H1 (cell line): ENCODE data around the gene NUP88. TPM values are rescaled to one million over a fixed set of nuclear protein-coding genes. Genes with fewer than 3 reads are reported as not detected.

ENCODE experiments used
- CTCF ChIA-PET: fragments of 300-600 bp; sonication (Branson Sonifier 250); formaldehyde crosslinking; loops from one replicate; lab custom pipeline; 2021; ENCODE audit not compliant: partially characterized antibody; lab: Charles Lee
- POLR2A ChIA-PET: fragments of 300-600 bp; sonication (Branson Sonifier 250); formaldehyde crosslinking; loops from one replicate; lab custom pipeline; 2021; ENCODE audit warnings: inconsistent platforms; ENCODE audit not compliant: partially characterized antibody; lab: Charles Lee
- DNase-seq, 2 experiments: peaks; one replicate each; pipeline versions ENCODE4 v3.0.0 to v3.0.0-alpha.2; 2010 to 2022; ENCODE audit warnings: low spot score in 2 of 2, low read depth in 1 of 2, mixed read lengths in 1 of 2
- FAIRE-seq: peaks from 2 replicates; lab custom pipeline; 2011; peaks lifted over from hg19 to GRCh38; lab: Jason Lieb, UNC
- H2AFZ ChIP-seq: 2 replicates; pipeline ENCODE4 v1.8.1; 2012; ENCODE audit warnings: low read length, inconsistent platforms
- H2AK5ac ChIP-seq: 2 replicates; pipeline ENCODE4 v1.6.1; 2013; ENCODE audit warnings: low read depth, low read length
- H2BK120ac ChIP-seq: replicated peaks from 2 replicates; pipeline ENCODE3; 2013; ENCODE audit warnings: low read depth, low read length, inconsistent platforms
- H2BK12ac ChIP-seq: 2 replicates; pipeline ENCODE4 v1.6.1; 2013; ENCODE audit warnings: low read depth, low read length
- H2BK15ac ChIP-seq: 2 replicates; pipeline ENCODE4 v1.6.1; 2013; ENCODE audit warnings: low read length
- H2BK20ac ChIP-seq: 2 replicates; pipeline ENCODE4 v1.6.1; 2013; ENCODE audit warnings: low read length
- H2BK5ac ChIP-seq: 2 replicates; pipeline ENCODE4 v1.6.1; 2013; ENCODE audit warnings: low read depth, low read length
- H3K14ac ChIP-seq: 2 replicates; pipeline ENCODE4 v1.6.1; 2013; ENCODE audit warnings: inconsistent platforms; ENCODE audit not compliant: insufficient read length
- H3K18ac ChIP-seq: 2 replicates; pipeline ENCODE4 v1.6.1; 2013; ENCODE audit warnings: low read length; ENCODE audit errors: extremely low read depth
- H3K23ac ChIP-seq: 2 replicates; pipeline ENCODE4 v1.6.1; 2013; ENCODE audit warnings: inconsistent platforms; ENCODE audit not compliant: insufficient read length
- H3K23me2 ChIP-seq: 2 replicates; pipeline ENCODE4 v1.6.1; 2013; ENCODE audit warnings: low read depth, low read length
- H3K27ac ChIP-seq: 2 replicates; pipeline ENCODE4 v1.6.1; 2011; ENCODE audit warnings: low read depth, low read length, inconsistent platforms
- H3K27me3 ChIP-seq, 4 experiments: replicated peaks in 1 of 4; 1 replicate in 1 of 4; 2 replicates in 3 of 4; pipeline versions ENCODE4 v1.6.1 to v1.8.1; 2011 to 2013; ENCODE audit warnings: low read length in 3 of 4, mild to moderate bottlenecking in 3 of 4, inconsistent platforms in 2 of 4, mixed read lengths in 2 of 4, moderate library complexity in 1 of 4; ENCODE audit not compliant: control insufficient read depth in 3 of 4, insufficient read depth in 3 of 4; ENCODE audit errors: extremely low read depth in 1 of 4
- H3K36me3 ChIP-seq, 4 experiments: 2 replicates each; pipeline versions ENCODE4 v1.6.1 to v1.8.1; 2011 to 2013; ENCODE audit warnings: mild to moderate bottlenecking in 4 of 4, low read length in 3 of 4, moderate library complexity in 2 of 4, control low read depth in 1 of 4, inconsistent platforms in 1 of 4; ENCODE audit not compliant: insufficient read depth in 4 of 4, control insufficient read depth in 2 of 4
- H3K4ac ChIP-seq: replicated peaks from 2 replicates; pipeline ENCODE3; 2013; ENCODE audit warnings: low read length, low read depth, mixed read lengths, inconsistent platforms; ENCODE audit not compliant: insufficient read length
- H3K4me1 ChIP-seq, 4 experiments: replicated peaks in 1 of 4; 1 replicate in 1 of 4; 2 replicates in 3 of 4; pipeline versions ENCODE4 v1.6.1 to v1.8.1; 2011 to 2013; ENCODE audit warnings: low read length in 3 of 4, inconsistent platforms in 2 of 4, mixed read lengths in 1 of 4; ENCODE audit not compliant: insufficient read depth in 4 of 4, control insufficient read depth in 3 of 4
- H3K4me2 ChIP-seq, 2 experiments: 2 replicates each; pipeline versions ENCODE4 v1.6.1 to v1.8.1; 2011 to 2013; ENCODE audit warnings: low read depth in 2 of 2, low read length in 2 of 2, control low read depth in 1 of 2, inconsistent platforms in 1 of 2, mild to moderate bottlenecking in 1 of 2; ENCODE audit not compliant: insufficient read depth in 1 of 2
- H3K4me3 ChIP-seq, 4 experiments: fragments of 200-600, 300-600 bp in 1 of 4; sonication (generic), shearing (Covaris generic), sonication (Bioruptor Twin) in 1 of 4; 2 replicates each; pipeline versions ENCODE4 v1.5.1 to v1.8.1; 2011 to 2016; ENCODE audit warnings: low read length in 4 of 4, low read depth in 3 of 4, control low read depth in 2 of 4, inconsistent platforms in 2 of 4, mild to moderate bottlenecking in 2 of 4, mixed read lengths in 1 of 4, moderate library complexity in 1 of 4; ENCODE audit not compliant: insufficient read depth in 2 of 4; ENCODE audit errors: extremely low read depth in 1 of 4
- H3K56ac ChIP-seq: replicated peaks from 2 replicates; pipeline ENCODE3; 2013; ENCODE audit warnings: low read depth, mild to moderate bottlenecking, mixed read lengths, low read length, inconsistent platforms; ENCODE audit not compliant: insufficient read length
- H3K79me1 ChIP-seq: 2 replicates; pipeline ENCODE4 v1.6.1; 2013; ENCODE audit warnings: low read depth, low read length, control low read depth
- H3K79me2 ChIP-seq, 2 experiments: 2 replicates each; pipeline versions ENCODE4 v1.6.1 to v1.8.1; 2012 to 2013; ENCODE audit warnings: low read length in 2 of 2, mild to moderate bottlenecking in 2 of 2, inconsistent platforms in 1 of 2; ENCODE audit not compliant: insufficient read depth in 2 of 2, control insufficient read depth in 1 of 2
- H3K9ac ChIP-seq, 4 experiments: replicated peaks in 1 of 4; 1 replicate in 1 of 4; 2 replicates in 3 of 4; pipeline versions ENCODE4 v1.6.1 to v1.8.1; 2011 to 2013; ENCODE audit warnings: low read depth in 3 of 4, low read length in 3 of 4, control low read depth in 2 of 4, mild to moderate bottlenecking in 2 of 4, moderate library complexity in 2 of 4, inconsistent platforms in 1 of 4; ENCODE audit errors: extremely low read depth in 1 of 4
- H3K9me3 ChIP-seq, 2 experiments: 2 replicates each; pipeline versions ENCODE4 v1.6.1 to v1.8.1; 2012 to 2013; ENCODE audit warnings: mild to moderate bottlenecking in 2 of 2, moderate library complexity in 2 of 2, control low read depth in 1 of 2, inconsistent platforms in 1 of 2, low read depth in 1 of 2, low read length in 1 of 2, mixed read lengths in 1 of 2; ENCODE audit not compliant: insufficient read depth in 2 of 2
- H4K20me1 ChIP-seq, 2 experiments: replicated peaks in 1 of 2; 2 replicates each; pipeline versions ENCODE3 to v1.8.1; 2011 to 2013; ENCODE audit warnings: inconsistent platforms in 2 of 2, low read length in 2 of 2, mild to moderate bottlenecking in 1 of 2; ENCODE audit not compliant: insufficient read depth in 2 of 2, control insufficient read depth in 1 of 2
- H4K5ac ChIP-seq: 2 replicates; pipeline ENCODE4 v1.6.1; 2013; ENCODE audit warnings: low read length, low read depth, mixed read lengths, inconsistent platforms; ENCODE audit not compliant: insufficient read length
- H4K8ac ChIP-seq: 2 replicates; pipeline ENCODE4 v1.8.0; 2013; ENCODE audit warnings: mild to moderate bottlenecking, moderate library complexity, low read length, inconsistent platforms; ENCODE audit not compliant: insufficient read depth; ENCODE audit errors: extremely low read depth
- H4K91ac ChIP-seq: replicated peaks from 2 replicates; pipeline ENCODE3; 2013; ENCODE audit warnings: low read length, mixed read lengths, inconsistent platforms; ENCODE audit not compliant: insufficient read length
- ASH2L ChIP-seq: fragments of 200-600, 300-600 bp; sonication (generic); IDR thresholded peaks from one replicate; pipeline ENCODE4 v1.7.1; 2017; ENCODE audit warnings: low read length
- BACH1 ChIP-seq: IDR thresholded peaks from 2 replicates; pipeline ENCODE4 v1.6.1; 2012; ENCODE audit warnings: low read length, improper control_type of control experiment
- CEBPB ChIP-seq: IDR thresholded peaks from 2 replicates; pipeline ENCODE4 v1.6.1; 2012; ENCODE audit warnings: low read depth, low read length
- CREB1 ChIP-seq: IDR thresholded peaks from 2 replicates; pipeline ENCODE4 v1.6.1; 2012; ENCODE audit warnings: inconsistent platforms
- GTF2F1 ChIP-seq: IDR thresholded peaks from 2 replicates; pipeline ENCODE4 v1.6.1; 2012; ENCODE audit warnings: low read depth, low read length, improper control_type of control experiment, borderline replicate concordance
- JUN ChIP-seq: IDR thresholded peaks from 2 replicates; pipeline ENCODE4 v1.6.1; 2011; ENCODE audit warnings: low read depth, mild to moderate bottlenecking, improper control_type of control experiment, low read length
- PHF8 ChIP-seq: fragments of 200-600 bp; sonication (generic); conservative IDR thresholded peaks from 2 replicates; pipeline ENCODE4 v1.7.1; 2012; ENCODE audit warnings: low read depth, mild to moderate bottlenecking, inconsistent platforms, low read length, moderate library complexity
- RNF2 ChIP-seq: fragments of 200-900, 300-1000 bp; sonication (generic); IDR thresholded peaks from 2 replicates; pipeline ENCODE4 v1.7.1; 2016; ENCODE audit warnings: borderline replicate concordance, low read depth, mild to moderate bottlenecking, antibody characterized with exemption, low read length; ENCODE audit not compliant: poor library complexity, severe bottlenecking; ENCODE audit errors: missing control alignments
- RXRA ChIP-seq: IDR thresholded peaks from 2 replicates; pipeline ENCODE4 v1.6.1; 2011; ENCODE audit warnings: low read depth, mild to moderate bottlenecking, low read length, moderate library complexity; ENCODE audit not compliant: insufficient read depth
- SAP30 ChIP-seq: fragments of 300-600 bp; sonication (generic); IDR thresholded peaks from 2 replicates; pipeline ENCODE4 v1.7.1; 2012; ENCODE audit warnings: low read length, moderate library complexity, mild to moderate bottlenecking, inconsistent platforms; ENCODE audit not compliant: insufficient read depth, insufficient replicate concordance
- SP2 ChIP-seq: IDR thresholded peaks from 2 replicates; pipeline ENCODE4 v1.6.1; 2012; ENCODE audit warnings: mild to moderate bottlenecking, low read length, inconsistent platforms
- TAF1 ChIP-seq: IDR thresholded peaks from 2 replicates; pipeline ENCODE4 v1.6.1; 2011; ENCODE audit warnings: mild to moderate bottlenecking, low read depth, low read length
- WGBS, 2 experiments: shearing (Covaris generic) in 1 of 2; methylation state at CpG; one replicate each; pipeline versions ENCODE4 v1.1.6 to v1.1.7; 2013 to 2015; ENCODE audit warnings: low lambda C conversion rate in 2 of 2, mixed read lengths in 2 of 2, inconsistent platforms in 1 of 2, low coverage in 1 of 2, missing lambda C conversion rate in 1 of 2; ENCODE audit not compliant: insufficient replicate concordance in 2 of 2, insufficient coverage in 1 of 2, insufficient read length in 1 of 2; ENCODE audit errors: extremely low coverage in 1 of 2, missing lambda C conversion rate in 1 of 2; 5-methylcytosine and 5-hydroxymethylcytosine counted together
- polyA plus RNA-seq, 7 experiments: library from polyadenylated mRNA; depleted of rRNA in 3 of 7; stranded (reverse) in 5 of 7; unstranded in 2 of 7; fragments of >200 nt in 5 of 7; fragments of 200-250 nt in 2 of 7; gene quantifications; 1 replicate in 5 of 7; 2 replicates in 1 of 7; 4 replicates in 1 of 7; pipeline versions ENCODE4 v1.2.1 to v1.2.3, GENCODE V29; 2011 to 2013; ENCODE audit warnings: missing spikeins in 2 of 7, mixed read lengths in 2 of 7
- total RNA-seq: library from RNA; stranded (reverse); fragmentation: NEBNext Ultra II Directional; extraction: Animal tissue kit (Norgen Biotek cat#: 25700); gene quantifications from 2 replicates; pipeline ENCODE4 v1.2.1, GENCODE V29; 2021

Gene NUP88
- total and polyA plus RNA-seq, 2 of the 8 experiments (the other 6 are each of a cell fraction or from before 2014, with no cell fraction given): 77.4 to 105 TPM

- no peak overlapping the region for H3K4me3 ChIP-seq
- H3K23me2 ChIP-seq: peaks cover under 1% of the 10 kb centered on the region; the same call in 1 of the 2 replicates
- H3K79me2 ChIP-seq: peaks cover 6 to 22% of the 10 kb centered on the region in 2 experiments
- H4K91ac ChIP-seq: no peak overlapping the region
- H3K4ac ChIP-seq: no peak overlapping the region
- no peaks in the 10 kb centered on the region for H3K27me3 ChIP-seq
- H3K9ac ChIP-seq: no peak overlapping the region
- H3K18ac ChIP-seq: no peak overlapping the region
- H3K4me2 ChIP-seq: no peak overlapping the region
- H3K56ac ChIP-seq: no peak overlapping the region
- no peak for DNase-seq
- H3K79me1 ChIP-seq: peaks cover 6% of the 10 kb centered on the region; the same call in 1 of the 2 replicates
- no peak overlapping the region for H2BK15ac ChIP-seq
- H2BK20ac ChIP-seq: no peak overlapping the region
- H2AK5ac ChIP-seq: no peak overlapping the region
- no peak overlapping the region for H4K8ac ChIP-seq
- H3K23ac ChIP-seq: no peak overlapping the region
- 90% methylated on average over 3 of the region's 3 CpGs; no CpG with 5 or more reads in 1 of the 2 experiments for WGBS, 2 experiments
- peaks cover 32 to 86% (median 76%) of the 10 kb centered on the region in 4 experiments for H3K36me3 ChIP-seq
- ChIA-PET POLR2A (interaction anchor here (0.6 to 17.4 kb wide), 4 partner anchors 11 to 501 kb away, joined by 3 to 228 read pairs (median 114); partner anchors contain the start of genes C1QBP, NUP88 and RPAIN), CTCF (interaction anchor here (0.7 to 1.2 kb wide), 2 partner anchors 20 to 864 kb away, joined by 3 to 4 read pairs; no protein-coding TSS in a partner anchor)
- FAIRE-seq: no peak
- peaks cover 2 to 3% of the 10 kb centered on the region in 2 experiments for H4K20me1 ChIP-seq
- no peak overlapping the region for H2BK120ac ChIP-seq
- H2BK5ac ChIP-seq: no peak overlapping the region
- H3K14ac ChIP-seq: no peak overlapping the region
- TF ChIP-seq SP2: no peak
- no peak for TF ChIP-seq RNF2
- TF ChIP-seq CEBPB: no peak
- no peak for TF ChIP-seq SAP30
- TF ChIP-seq GTF2F1: no peak
- no peak for TF ChIP-seq PHF8
- no peak for TF ChIP-seq CREB1
- TF ChIP-seq JUN: no peak
- no peak for TF ChIP-seq ASH2L
- no peak for TF ChIP-seq RXRA
- TF ChIP-seq TAF1: no peak
- TF ChIP-seq BACH1: no peak
- peaks cover 0 to 3% (median under 1%) of the 10 kb centered on the region in 4 experiments; a peak in 3 of 7 replicates for H3K4me1 ChIP-seq
- no peaks in the 10 kb centered on the region for H3K9me3 ChIP-seq
- H2AFZ ChIP-seq: no peak overlapping the region
- no peak overlapping the region for H3K27ac ChIP-seq
- H4K5ac ChIP-seq: no peak overlapping the region
- no peak overlapping the region for H2BK12ac ChIP-seq
Observed at GRCh38 chr17:5425826-5426225, 6.4 kb upstream of the NUP88 start.
